D721Med (cell line): ENCODE measurements around the gene CALN1.

Experiments used
- DNase-seq: peaks from one replicate; pipeline ENCODE4 v3.0.0; 2011; ENCODE audit warnings: low spot score; ENCODE audit not compliant: insufficient read length
- FAIRE-seq: peaks from 2 replicates; lab custom pipeline; 2011; peaks lifted over from hg19 to GRCh38; lab: Jason Lieb, UNC
- CTCF ChIP-seq: IDR thresholded peaks from 2 replicates; pipeline ENCODE4 v1.5.1; 2012; ENCODE audit warnings: mild to moderate bottlenecking, control low read depth; ENCODE audit not compliant: insufficient read depth; ENCODE audit errors: missing control alignments

CALN1 gene

GRCh38 chr7:71995111-71995510 lies 417.0 kb downstream of the CALN1 start:
- DNase-seq (no peak), FAIRE-seq (no peak)
- no peak for TF ChIP-seq CTCF

GRCh38 chr7:71991586-71991985 lies 420.6 kb downstream of the CALN1 start:
- FAIRE-seq (no peak), DNase-seq (no peak)
- TF ChIP-seq CTCF, result no peak

GRCh38 chr7:71990138-71990462 lies 422.0 kb downstream of the CALN1 start:
- DNase-seq (no peak), FAIRE-seq (no peak)
- no peak for TF ChIP-seq CTCF

- TF ChIP-seq CTCF, result no peak
- DNase-seq (no peak), FAIRE-seq (no peak)
Measured at GRCh38 chr7:71988201-71988600, 423.9 kb downstream of the CALN1 start.

- TF ChIP-seq CTCF, result no peak
- FAIRE-seq (no peak), DNase-seq (no peak)
Measured at GRCh38 chr7:71987200-71987767, 424.9 kb downstream of the CALN1 start.

GRCh38 chr7:71984348-71984747 lies 427.8 kb downstream of the CALN1 start:
- FAIRE-seq (no peak), DNase-seq (no peak)
- no peak for TF ChIP-seq CTCF

GRCh38 chr7:71982851-71983250 lies 429.3 kb downstream of the CALN1 start:
- no peak for TF ChIP-seq CTCF
- FAIRE-seq (no peak), DNase-seq (no peak)
